GM12878 (cell line): ENCODE measurements around the gene P3H2. TPM values are rescaled to one million over a fixed set of nuclear protein-coding genes. Genes with fewer than 3 reads are reported as not detected.

Experiments
- ATAC-seq: fragments of 200-7000 bp; cut with Tn5 transposase; 3 replicates; pipeline ENCODE4 v1.9.1; 2020; ENCODE audit warnings: mild to moderate bottlenecking, moderate library complexity
- BruUV-seq: library from RNA; stranded (reverse); fragments of 400-500 nt; replicated peaks from 2 replicates; lab custom pipeline; 2021; lab: Mats Ljungman, UMichigan
- CTCF ChIA-PET: fragments of 300-600 bp; sonication (Branson Sonifier 250); formaldehyde crosslinking; extraction: SDS; loops from one replicate; lab custom pipeline; 2021; ENCODE audit warnings: inconsistent platforms; lab: Yijun Ruan, JAX
- POLR2A ChIA-PET: fragments of 350-600 bp; formaldehyde crosslinking; extraction: SDS; loops from one replicate; lab custom pipeline; 2021; ENCODE audit warnings: inconsistent platforms; lab: Charles Lee
- RAD21 ChIA-PET: fragments of 300-600 bp; sonication (Branson Sonifier 250); formaldehyde crosslinking; loops from one replicate; lab custom pipeline; 2023; ENCODE audit warnings: antibody characterized with exemption; ENCODE audit not compliant: unreplicated experiment; lab: Charles Lee
- SMC1A ChIA-PET: fragments of 300-600 bp; sonication (Branson Sonifier 250); formaldehyde crosslinking; loops from one replicate; lab custom pipeline; 2023; ENCODE audit not compliant: unreplicated experiment, uncharacterized antibody; lab: Charles Lee
- DNase-seq: peaks from one replicate; pipeline ENCODE4 v3.0.0-alpha.2; 2011; ENCODE audit warnings: low read depth, low spot score
- FAIRE-seq: peaks from 3 replicates; lab custom pipeline; 2011; peaks lifted over from hg19 to GRCh38; lab: Jason Lieb, UNC
- H2AFZ ChIP-seq: 2 replicates; pipeline ENCODE4 v1.6.0; 2011; ENCODE audit warnings: low read depth, low read length, control low read depth; ENCODE audit not compliant: control insufficient read depth
- H3K27ac ChIP-seq: 2 replicates; pipeline ENCODE4 v1.5.1; 2011; ENCODE audit warnings: control low read depth; ENCODE audit not compliant: control insufficient read depth, insufficient read depth
- H3K27me3 ChIP-seq, 2 experiments: replicated peaks in 1 of 2; 2 replicates each; pipeline versions ENCODE4 v1.6.0 to v1.6.1; 2011; ENCODE audit warnings: low read length in 1 of 2; ENCODE audit not compliant: control insufficient read depth in 2 of 2, insufficient read depth in 2 of 2
- H3K36me3 ChIP-seq, 2 experiments: 2 replicates each; pipeline ENCODE4 v1.5.1; 2011; ENCODE audit warnings: low read length in 1 of 2; ENCODE audit not compliant: control insufficient read depth in 2 of 2, insufficient read depth in 2 of 2
- H3K4me1 ChIP-seq: 2 replicates; pipeline ENCODE4 v1.6.1; 2011; ENCODE audit warnings: mild to moderate bottlenecking, low read length, moderate library complexity, mixed read lengths; ENCODE audit not compliant: control insufficient read depth, insufficient read depth
- H3K4me2 ChIP-seq: 2 replicates; pipeline ENCODE4 v1.6.0; 2011; ENCODE audit warnings: control low read depth; ENCODE audit not compliant: control insufficient read depth, insufficient read depth
- H3K4me3 ChIP-seq: fragments of 200-600 bp; sonication (generic); 2 replicates; pipeline ENCODE4 v1.5.1; 2016
- H3K79me2 ChIP-seq: 2 replicates; pipeline ENCODE4 v1.6.0; 2011; ENCODE audit warnings: low read length; ENCODE audit not compliant: control insufficient read depth, insufficient read depth
- H3K9ac ChIP-seq: 2 replicates; pipeline ENCODE4 v1.8.0; 2011; ENCODE audit warnings: low read length, control low read depth, mixed read lengths; ENCODE audit not compliant: control insufficient read depth, insufficient read depth
- H3K9me3 ChIP-seq: replicated peaks from 3 replicates; pipeline ENCODE4 v1.5.1; 2011; ENCODE audit warnings: mild to moderate bottlenecking, low read length; ENCODE audit not compliant: control insufficient read depth, insufficient read depth
- H4K20me1 ChIP-seq: 2 replicates; pipeline ENCODE4 v1.6.0; 2011; ENCODE audit not compliant: control insufficient read depth, insufficient read depth
- CBFB ChIP-seq: IDR thresholded peaks from 2 replicates; pipeline ENCODE4 v1.6.1; 2016; ENCODE audit warnings: antibody characterized with exemption, low read depth
- MXI1 ChIP-seq: fragments of 150-350 bp; IDR thresholded peaks from 2 replicates; pipeline ENCODE4 v1.6.1; 2011; ENCODE audit warnings: low read depth, mild to moderate bottlenecking, inconsistent platforms, low read length, improper control_type of control experiment
- SMAD5 ChIP-seq: IDR thresholded peaks from 2 replicates; pipeline ENCODE4 v1.6.1; 2016; ENCODE audit warnings: antibody characterized with exemption, low read depth
- SMARCA5 ChIP-seq: fragments of 450-650 bp; IDR thresholded peaks from 2 replicates; pipeline ENCODE4 v1.6.1; 2017; ENCODE audit warnings: mild to moderate bottlenecking
- WGBS: methylation state at CpG from one replicate; pipeline ENCODE4 v1.1.6; 2016; ENCODE audit warnings: low lambda C conversion rate; ENCODE audit not compliant: insufficient replicate concordance, insufficient coverage; ENCODE audit errors: missing lambda C conversion rate; 5-methylcytosine and 5-hydroxymethylcytosine counted together
- in situ Hi-C: fragments of 300-500 bp; cut with MboI; formaldehyde crosslinking; loops from 9 replicates; pipeline ENCODE4 v1.14.3; 2018; ENCODE audit warnings: mixed read lengths
- intact Hi-C: fragments of 100-400 bp; cut with micrococcal nuclease; formaldehyde crosslinking; loops from one replicate; pipeline ENCODE4 v1.14.2; 2022; ENCODE audit not compliant: unreplicated experiment
- polyA plus RNA-seq, 11 experiments: library from polyadenylated mRNA; depleted of rRNA in 4 of 11; unstranded in 6 of 11; stranded (reverse) in 5 of 11; fragments of >200 nt; fragmentation: Nextera tagmentation in 4 of 11; fragmentation: Illumina TruSeq in 1 of 11; extraction: Ambion mirVana in 4 of 11; extraction: Trizol in 1 of 11; gene quantifications; 1 replicate in 1 of 11; 2 replicates in 10 of 11; pipeline versions ENCODE4 v1.2.1 to v1.2.3, GENCODE V29; 2011 to 2016; ENCODE audit warnings: inconsistent platforms in 2 of 11, missing spikeins in 2 of 11, low read depth in 1 of 11
- total RNA-seq, 4 experiments: library from RNA; depleted of rRNA in 3 of 4; stranded (reverse); fragments of >200 nt in 3 of 4; fragmentation: Illumina TruSeq in 1 of 4; extraction: Trizol in 1 of 4; gene quantifications; 2 replicates each; pipeline versions ENCODE4 v1.2.1 to v1.2.3, GENCODE V29; 2013 to 2021
- TF ChIP-seq, protein P1 (sequence below): IDR thresholded peaks from 2 replicates; pipeline ENCODE4 v1.6.1; 2012; ENCODE audit warnings: low read depth, low read length, improper control_type of control experiment
- TF ChIP-seq, protein P2 (sequence below): fragments of 450-650 bp; IDR thresholded peaks from 2 replicates; pipeline ENCODE4 v1.6.1; 2017; ENCODE audit warnings: low read depth, mild to moderate bottlenecking, moderate library complexity

The P3H2 gene
- total and polyA plus RNA-seq, 10 of the 15 experiments (the other 5 are each of a cell fraction or from before 2014, with no cell fraction given) = 27.0 to 97.6 (median 83.2) TPM

DNA sequence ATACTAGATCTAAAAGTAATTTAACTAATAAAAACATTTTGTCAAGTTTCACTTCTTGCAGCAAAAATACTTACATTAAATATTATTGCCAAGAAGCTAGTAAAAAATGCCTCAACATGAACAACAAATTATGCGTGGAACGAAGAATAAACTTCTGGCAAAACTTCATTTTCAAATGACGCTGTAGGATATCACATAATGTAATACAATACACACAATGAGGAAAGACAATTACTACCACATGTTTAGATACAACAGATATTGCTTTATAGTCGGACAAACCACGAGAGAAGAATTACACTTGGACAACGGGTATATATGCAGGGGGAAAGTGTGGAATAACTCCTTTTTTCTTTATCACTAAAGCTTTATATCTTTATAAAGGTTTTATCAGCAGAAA, 21.6 kb downstream of the P3H2 start:
- in situ Hi-C loops (no loop called here), intact Hi-C loops (loop anchor here (5.0 kb wide), 2 partner anchors 98 to 132 kb away; no protein-coding TSS in a partner anchor)
- no peaks in the 10 kb centered on the region; the same call in none of the 2 replicates for H3K79me2 ChIP-seq
- ChIA-PET CTCF (interaction anchor here (0.9 kb wide), 1 partner anchor 22 kb away, joined by 3 read pairs; the partner anchor contains the start of gene P3H2), RAD21 (interaction anchor here (0.6 to 1.0 kb wide), 3 partner anchors 16 to 201 kb away, joined by 3 read pairs; no protein-coding TSS in a partner anchor), POLR2A (interaction anchor here (0.9 kb wide), 1 partner anchor 17 kb away, joined by 3 read pairs; no protein-coding TSS in a partner anchor), SMC1A (interaction anchor here (0.6 to 6.2 kb wide), 9 partner anchors 10 to 243 kb away, joined by 3 to 42 read pairs (median 4); partner anchors contain the start of gene P3H2)
- H3K36me3 ChIP-seq = no peaks in the 10 kb centered on the region
- no peak for DNase-seq
- no peak overlapping the region for H2AFZ ChIP-seq
- no peaks in the 10 kb centered on the region for H3K9me3 ChIP-seq
- H3K27ac ChIP-seq = no peak overlapping the region
- H4K20me1 ChIP-seq = no peaks in the 10 kb centered on the region
- no peaks in the 10 kb centered on the region for H3K4me1 ChIP-seq
- no peak overlapping the region for H3K4me2 ChIP-seq
- no peak for ATAC-seq
- H3K9ac ChIP-seq = no peak overlapping the region
- FAIRE-seq = no peak
- BruUV-seq = no TSS peak
- TF ChIP-seq MXI1 = no peak
- no peak for TF ChIP-seq SMARCA5
- TF ChIP-seq SMAD5 = no peak
- TF ChIP-seq, protein P1, sequence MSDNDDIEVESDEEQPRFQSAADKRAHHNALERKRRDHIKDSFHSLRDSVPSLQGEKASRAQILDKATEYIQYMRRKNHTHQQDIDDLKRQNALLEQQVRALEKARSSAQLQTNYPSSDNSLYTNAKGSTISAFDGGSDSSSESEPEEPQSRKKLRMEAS = no peak
- TF ChIP-seq, protein P2, sequence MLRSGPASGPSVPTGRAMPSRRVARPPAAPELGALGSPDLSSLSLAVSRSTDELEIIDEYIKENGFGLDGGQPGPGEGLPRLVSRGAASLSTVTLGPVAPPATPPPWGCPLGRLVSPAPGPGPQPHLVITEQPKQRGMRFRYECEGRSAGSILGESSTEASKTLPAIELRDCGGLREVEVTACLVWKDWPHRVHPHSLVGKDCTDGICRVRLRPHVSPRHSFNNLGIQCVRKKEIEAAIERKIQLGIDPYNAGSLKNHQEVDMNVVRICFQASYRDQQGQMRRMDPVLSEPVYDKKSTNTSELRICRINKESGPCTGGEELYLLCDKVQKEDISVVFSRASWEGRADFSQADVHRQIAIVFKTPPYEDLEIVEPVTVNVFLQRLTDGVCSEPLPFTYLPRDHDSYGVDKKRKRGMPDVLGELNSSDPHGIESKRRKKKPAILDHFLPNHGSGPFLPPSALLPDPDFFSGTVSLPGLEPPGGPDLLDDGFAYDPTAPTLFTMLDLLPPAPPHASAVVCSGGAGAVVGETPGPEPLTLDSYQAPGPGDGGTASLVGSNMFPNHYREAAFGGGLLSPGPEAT = no peak
- no peak for TF ChIP-seq CBFB
- no peaks in the 10 kb centered on the region for H3K27me3 ChIP-seq
- 88% methylated on average over 6 of the region's 6 CpGs for WGBS
- no peak overlapping the region for H3K4me3 ChIP-seq
